Measurements from ENCODE around the gene TUBB.

DNA sequence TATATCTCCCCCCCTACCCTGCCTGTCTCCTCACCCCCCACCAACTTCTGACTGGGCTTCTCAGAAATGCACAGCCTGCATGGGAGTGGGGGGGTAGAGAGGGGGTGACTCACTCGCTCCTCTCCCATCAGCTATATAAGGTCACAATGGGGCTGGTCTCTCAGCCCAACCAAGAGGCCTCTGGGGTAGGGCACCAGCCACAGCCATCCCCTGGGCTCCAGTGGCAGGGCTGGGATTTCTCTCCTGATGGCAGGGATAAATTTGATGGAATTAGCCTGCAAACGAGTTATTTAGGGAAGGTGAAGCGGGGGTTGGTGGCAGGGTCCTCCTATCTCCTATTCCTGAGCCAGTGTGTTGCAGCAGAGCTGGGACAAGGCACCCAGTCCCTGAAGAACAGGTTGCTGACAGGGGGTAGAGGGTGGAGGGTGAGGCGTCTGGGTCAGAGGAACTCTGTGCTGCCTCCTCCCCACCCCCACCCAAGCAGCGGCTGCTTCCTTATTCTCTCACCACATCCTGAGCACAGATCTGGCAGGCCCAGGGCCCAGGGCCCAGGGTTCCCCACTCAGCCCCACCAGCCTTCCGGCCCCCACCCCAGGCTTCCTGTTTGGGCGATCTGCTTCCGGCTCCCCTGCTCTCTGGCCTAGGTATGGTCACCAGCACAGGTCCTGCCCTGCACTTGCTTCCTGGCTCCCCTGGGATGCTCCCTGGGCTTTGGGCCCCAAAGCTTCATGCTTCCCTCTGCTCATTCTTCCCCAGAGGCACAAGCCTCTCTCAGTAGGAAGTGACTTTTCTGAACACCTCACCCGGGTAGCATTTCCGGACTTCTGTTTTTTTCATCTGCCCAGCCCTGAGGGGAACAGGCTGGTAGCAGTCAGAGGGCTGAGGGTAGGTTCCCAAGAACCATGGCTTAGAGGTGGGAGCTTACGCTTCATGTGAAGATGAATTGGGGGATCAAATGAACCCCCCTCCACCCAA, 37.7 kb upstream of the TUBB start:
- TF ChIP-seq, protein P1, sequence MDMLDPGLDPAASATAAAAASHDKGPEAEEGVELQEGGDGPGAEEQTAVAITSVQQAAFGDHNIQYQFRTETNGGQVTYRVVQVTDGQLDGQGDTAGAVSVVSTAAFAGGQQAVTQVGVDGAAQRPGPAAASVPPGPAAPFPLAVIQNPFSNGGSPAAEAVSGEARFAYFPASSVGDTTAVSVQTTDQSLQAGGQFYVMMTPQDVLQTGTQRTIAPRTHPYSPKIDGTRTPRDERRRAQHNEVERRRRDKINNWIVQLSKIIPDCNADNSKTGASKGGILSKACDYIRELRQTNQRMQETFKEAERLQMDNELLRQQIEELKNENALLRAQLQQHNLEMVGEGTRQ (IDR thresholded peaks at IDR 0.05; ENCODE audit: low read depth, low read length) = no peak
- peak; percentile 43; the same call in 1 of the 2 replicates for TF ChIP-seq BHLHE40 (IDR thresholded peaks at IDR 0.05; ENCODE audit: low read depth, low read length)
